ENCODE results near the gene DGCR2.
A peak's percentile ranks its signal among the peaks of the same experiment; 100 is the strongest.
"Not testable (repeated sequence)": the region's sequence is repeated elsewhere in the genome, so short reads cannot be mapped to it uniquely, and the experiment has no call there.

Gene DGCR2

GRCh38 chr22:19038728-19039447, 83.3 kb downstream of the DGCR2 start:
- DNase-seq: no peak

GRCh38 chr22:19038164-19038546, 84.1 kb downstream of the DGCR2 start:
- DNase-seq: no peak

GRCh38 chr22:19037282-19038163, 84.7 kb downstream of the DGCR2 start:
- DNase-seq: no peak

GRCh38 chr22:19036523-19037273, 85.5 kb downstream of the DGCR2 start:
- DNase-seq: no peak

GRCh38 chr22:19036229-19036522, 86.0 kb downstream of the DGCR2 start:
- no peak for DNase-seq

GRCh38 chr22:19035474-19036228, 86.6 kb downstream of the DGCR2 start:
- peak; percentile 60 for DNase-seq

- not testable (repeated sequence) for DNase-seq
Measured at GRCh38 chr22:19035126-19035473, 87.1 kb downstream of the DGCR2 start.

- not testable (repeated sequence) for DNase-seq
Measured at GRCh38 chr22:19034724-19035120, 87.5 kb downstream of the DGCR2 start.

GRCh38 chr22:19034031-19034723, 88.0 kb downstream of the DGCR2 start:
- DNase-seq: not testable (repeated sequence)

GRCh38 chr22:19033568-19033905, 88.7 kb downstream of the DGCR2 start:
- DNase-seq: not testable (repeated sequence)

GRCh38 chr22:19032898-19033567, 89.2 kb downstream of the DGCR2 start:
- not testable (repeated sequence) for DNase-seq

- not testable (repeated sequence) for DNase-seq
Measured at GRCh38 chr22:19032156-19032785, 89.9 kb downstream of the DGCR2 start.

- not testable (repeated sequence) for DNase-seq
Measured at GRCh38 chr22:19030889-19031252, 91.3 kb downstream of the DGCR2 start.

- not testable (repeated sequence) for DNase-seq
Measured at GRCh38 chr22:19030226-19030888, 91.9 kb downstream of the DGCR2 start.

- not testable (repeated sequence) for DNase-seq
Measured at GRCh38 chr22:19029113-19030103, 92.8 kb downstream of the DGCR2 start.

GRCh38 chr22:19028060-19028455, 94.2 kb downstream of the DGCR2 start:
- not testable (repeated sequence) for DNase-seq

GRCh38 chr22:19027371-19028059, 94.7 kb downstream of the DGCR2 start:
- not testable (repeated sequence) for DNase-seq

GRCh38 chr22:19026080-19026479, 96.1 kb downstream of the DGCR2 start:
- not testable (repeated sequence) for DNase-seq
